Left ventricle myocardium superior (tissue), 1 donor: ENCODE results near the gene HAUS2. TPM values are rescaled to one million over a fixed set of nuclear protein-coding genes. Genes with fewer than 3 reads are reported as not detected.
"Not testable (repeated sequence)": the region's sequence is repeated elsewhere in the genome, so short reads cannot be mapped to it uniquely, and the experiment has no call there.

Source experiments
- ATAC-seq: fragments of 200-7000 bp; cut with Tn5 transposase; one replicate; pipeline ENCODE4 v1.9.1; 2020; ENCODE audit warnings: mild to moderate bottlenecking, moderate library complexity
- DNase-seq: peaks from one replicate; pipeline ENCODE4 v3.0.0-alpha.2; 2020
- intact Hi-C: fragments of 100-400 bp; cut with micrococcal nuclease; formaldehyde crosslinking; loops from one replicate; pipeline ENCODE4 v1.11.0; 2022
- total RNA-seq: library from RNA; stranded (reverse); fragmentation: NEBNext Ultra II Directional; extraction: Animal tissue kit (Norgen Biotek cat#: 25700); gene quantifications from one replicate; pipeline ENCODE4 v1.2.1, GENCODE V29; 2021
- donor health status: DM: no; HTN: yes; CAD: no; lungs with severe emphysema.

HAUS2 gene
- total RNA-seq, 1 donor from 2014 or later, result 12.2 TPM

DNA sequence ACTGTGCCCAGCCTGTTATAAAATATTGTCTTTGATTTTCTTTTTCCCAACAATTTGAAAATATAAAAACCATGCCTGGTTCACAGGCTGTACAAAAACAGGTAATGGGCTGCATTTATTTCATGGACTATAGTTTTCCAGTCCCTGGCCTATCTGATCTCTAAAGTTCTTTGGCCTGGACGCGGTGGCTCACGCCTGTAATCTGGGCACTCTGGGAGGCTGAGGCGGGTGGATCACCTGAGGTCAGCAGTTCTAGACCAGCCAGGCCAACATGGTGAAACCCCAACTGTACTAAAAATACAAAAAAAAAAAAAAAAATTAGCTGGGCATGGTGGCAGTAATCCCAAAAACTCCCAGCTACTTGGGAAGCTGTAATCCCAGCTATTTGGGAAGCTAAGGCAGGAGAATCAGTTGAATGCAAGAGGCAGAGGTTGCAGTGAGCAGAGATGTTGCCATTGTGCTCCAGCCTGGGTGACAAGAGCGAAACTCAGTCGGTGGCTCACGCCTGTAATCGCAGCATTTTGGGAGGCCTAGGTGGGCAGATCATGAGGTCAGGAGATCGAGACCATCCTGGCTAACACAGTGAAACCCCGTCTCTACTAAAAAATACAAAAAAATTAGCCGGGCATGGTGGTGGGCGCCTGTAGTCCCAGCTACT lies 8.0 kb downstream of the HAUS2 start:
- intact Hi-C loops, DNase-seq: not testable (repeated sequence)
- peak; percentile 33 for ATAC-seq

DNA sequence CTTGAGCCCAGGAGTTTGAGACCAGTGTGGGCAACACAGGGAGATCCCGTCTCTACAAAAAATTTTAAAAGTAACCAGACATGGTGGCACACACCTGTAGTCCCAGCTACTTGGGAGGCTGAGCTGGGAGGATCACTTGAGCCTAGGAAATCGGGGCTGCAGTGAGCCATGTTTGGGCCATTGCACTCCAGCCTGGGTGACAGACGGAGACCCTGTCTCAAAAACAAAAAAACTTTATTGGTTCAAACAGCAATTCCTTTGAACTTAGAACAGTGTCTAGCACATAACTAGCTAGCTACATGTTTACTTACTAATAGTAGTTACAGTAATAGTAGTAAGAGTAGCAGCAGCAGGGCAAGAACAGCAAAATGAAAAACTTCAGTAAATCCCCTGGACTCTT lies 10.1 kb downstream of the HAUS2 start:
- ATAC-seq, result no peak
- DNase-seq, result no peak
- intact Hi-C loops, result no loop called here

DNA sequence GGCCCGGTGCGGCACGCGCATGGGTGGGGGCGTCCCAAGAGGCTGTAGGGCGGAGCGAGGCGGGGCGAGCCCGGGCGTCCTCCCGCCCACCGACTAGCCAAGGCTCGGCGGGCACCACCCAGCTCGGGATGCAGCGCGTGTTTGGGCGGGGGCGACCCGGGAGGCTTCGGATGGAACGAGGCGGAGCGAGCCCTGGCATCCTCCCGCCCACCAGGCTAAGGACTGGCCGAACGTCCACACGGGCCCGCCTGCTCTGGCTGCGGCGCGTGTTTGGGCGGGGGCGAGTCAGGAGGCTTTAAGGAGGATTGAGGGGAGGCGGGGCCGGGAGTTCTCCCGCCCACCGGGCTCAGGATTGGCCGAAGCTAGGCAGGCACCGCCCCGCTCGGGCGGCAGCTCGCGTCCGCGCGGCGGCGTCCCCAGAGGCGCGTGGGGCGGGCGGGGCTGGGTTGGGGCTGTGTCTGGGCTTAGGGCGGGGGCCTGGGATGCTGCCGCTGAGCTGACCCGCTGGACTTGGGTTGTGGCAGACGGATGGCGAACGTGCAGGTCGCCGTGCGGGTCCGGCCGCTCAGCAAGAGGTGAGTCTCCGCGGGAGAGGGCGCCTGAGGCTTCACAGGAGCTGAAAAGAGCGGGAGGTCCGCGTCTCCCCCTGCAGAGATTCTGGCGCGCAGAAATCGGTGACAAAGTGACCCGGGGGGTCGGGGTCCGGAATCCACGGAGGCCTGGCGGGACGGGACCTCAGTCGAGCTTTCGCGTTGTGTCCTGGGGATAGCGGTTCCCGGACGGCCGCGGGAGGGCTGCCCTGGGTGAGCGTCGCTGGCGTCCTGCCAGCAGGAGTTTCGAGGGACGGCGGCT lies 26.8 kb downstream of the HAUS2 start, which contains the start of gene STARD9:
STARD9 (plus strand) TSS at position 419 of the 852 bp plus-strand sequence; CDS start at position 529, 110 bp downstream.
- intact Hi-C loops, result no loop called here
- peak; percentile 99 for DNase-seq
- peak; percentile 94 for ATAC-seq

DNA sequence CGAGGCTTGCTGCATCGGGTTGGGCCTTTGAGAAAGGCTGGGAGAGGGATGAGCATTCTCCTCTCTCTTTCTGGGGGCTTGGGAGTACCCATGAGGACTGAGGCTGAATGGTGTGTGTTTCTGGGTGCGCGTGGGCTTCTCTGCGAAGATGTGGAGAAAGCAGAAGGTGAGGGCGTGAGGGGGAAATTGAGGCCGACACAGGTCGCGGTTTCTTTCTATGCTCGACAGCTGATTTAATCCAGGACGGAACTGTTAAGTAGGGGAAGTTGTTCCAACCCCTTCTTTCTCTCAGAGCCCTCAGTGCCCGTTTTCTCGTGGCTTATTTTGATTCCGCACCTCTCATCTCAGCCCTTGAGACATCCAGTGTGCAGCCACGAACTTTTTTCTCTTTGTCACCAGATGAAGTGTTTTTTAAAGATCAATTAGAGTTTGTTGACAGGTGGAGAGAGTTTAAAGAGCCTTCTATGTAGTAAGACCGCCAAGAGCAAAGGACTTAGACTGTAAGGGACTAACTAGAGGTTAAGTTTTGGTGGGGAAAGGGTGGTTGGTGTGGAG lies 27.5 kb downstream of the HAUS2 start:
- intact Hi-C loops, result no loop called here
- ATAC-seq, result no peak
- no peak for DNase-seq

DNA sequence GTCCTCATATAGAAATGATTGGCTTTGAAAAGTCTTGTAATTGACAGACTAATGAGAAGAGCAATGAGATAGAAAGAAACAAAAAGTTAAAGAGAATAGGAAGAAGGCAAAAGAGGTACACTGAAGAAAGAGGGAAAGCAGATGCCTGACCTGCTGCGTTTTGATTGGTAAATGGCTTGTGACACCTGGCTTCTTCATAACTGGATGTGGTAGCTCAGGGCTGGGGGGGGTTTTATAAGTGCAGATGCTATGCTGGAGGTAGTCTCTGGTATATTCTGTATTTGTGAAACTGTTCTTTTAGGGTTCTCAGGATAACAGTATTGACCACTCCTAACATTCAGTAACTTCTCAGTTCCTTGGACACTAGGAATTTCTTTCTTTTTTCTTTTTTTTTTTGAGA lies 28.1 kb downstream of the HAUS2 start:
- DNase-seq, result no peak
- no peak for ATAC-seq
- intact Hi-C loops, result no loop called here

DNA sequence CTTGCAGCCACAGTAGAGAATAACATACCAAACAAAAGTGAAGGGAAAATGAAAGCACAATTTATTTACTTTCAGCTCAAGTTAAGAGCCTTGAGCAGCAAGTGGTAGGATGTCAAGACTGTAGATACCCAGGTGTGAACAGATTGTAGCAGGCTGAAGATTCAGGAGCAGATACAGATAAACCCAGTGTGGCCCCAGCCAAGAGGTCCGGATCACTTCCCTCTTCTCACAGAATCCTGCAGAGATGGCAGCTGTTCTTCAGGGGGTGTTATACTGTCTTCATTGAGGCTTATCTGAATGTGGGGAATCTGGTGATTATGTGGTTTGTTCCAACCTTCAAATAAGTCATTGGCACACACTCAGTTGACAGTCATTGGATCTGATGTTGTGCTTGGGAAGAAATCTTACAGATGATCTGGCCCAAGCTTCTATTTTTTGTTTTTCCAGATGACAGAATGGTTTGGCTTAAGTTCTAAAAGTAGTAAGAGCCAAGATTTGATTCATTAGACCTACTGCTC lies 28.9 kb downstream of the HAUS2 start:
- DNase-seq (no peak), ATAC-seq (no peak)
- intact Hi-C loops, result no loop called here

DNA sequence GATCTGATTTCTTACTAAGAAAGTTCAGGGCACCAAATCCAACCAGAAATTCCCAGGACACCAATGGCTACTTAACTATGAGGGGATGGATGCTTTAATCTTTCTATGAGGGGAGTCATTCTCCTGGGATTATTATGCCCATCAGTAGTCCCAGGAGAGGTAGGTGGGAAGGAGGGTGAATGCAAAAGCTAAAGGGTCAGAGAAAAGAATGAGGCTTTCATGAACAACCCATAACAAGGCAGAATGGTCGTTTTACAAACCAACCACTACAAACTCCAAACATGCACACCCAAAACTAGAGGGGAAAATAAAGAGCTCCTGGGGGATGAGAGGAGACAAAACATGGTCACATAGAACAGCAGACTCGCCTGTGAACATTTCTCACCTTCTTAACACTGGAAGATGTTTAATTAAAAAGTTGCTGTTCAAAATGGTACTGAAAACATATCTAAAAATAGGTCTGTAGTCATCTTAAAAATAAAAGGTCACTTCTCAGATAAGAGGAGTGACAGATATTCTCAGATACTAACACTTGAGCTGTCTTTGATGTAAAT lies 30.4 kb downstream of the HAUS2 start:
- DNase-seq (no peak), ATAC-seq (no peak)
- intact Hi-C loops, result no loop called here

DNA sequence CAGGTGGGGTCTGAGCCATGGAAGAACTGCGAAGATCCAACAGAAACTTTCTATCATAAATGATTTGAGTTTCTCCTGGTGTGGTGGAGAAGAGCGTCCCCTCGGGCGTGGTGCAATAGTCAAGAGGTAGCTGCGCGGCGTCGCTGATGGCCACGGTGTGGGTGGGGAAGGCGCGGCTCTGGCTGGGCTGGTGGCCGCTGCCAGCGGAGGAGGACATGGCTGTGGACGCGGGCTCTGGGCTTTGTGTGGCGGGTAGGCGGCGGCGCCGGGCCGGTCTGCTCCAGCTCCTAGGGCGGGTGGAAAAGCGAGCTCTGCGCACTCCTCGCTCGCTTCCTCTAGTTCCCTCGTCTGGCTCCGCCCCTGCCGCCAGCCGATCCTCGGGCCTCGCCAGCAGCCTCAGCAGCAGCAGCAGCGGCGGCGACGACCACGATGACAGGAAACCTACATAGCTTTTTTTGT lies 32.7 kb downstream of the HAUS2 start:
- intact Hi-C loops, result loop anchor here (10.0 kb wide), 1 partner anchor 74 kb away; no protein-coding TSS in a partner anchor
- peak; percentile 93 for ATAC-seq
- peak; percentile 94 for DNase-seq

DNA sequence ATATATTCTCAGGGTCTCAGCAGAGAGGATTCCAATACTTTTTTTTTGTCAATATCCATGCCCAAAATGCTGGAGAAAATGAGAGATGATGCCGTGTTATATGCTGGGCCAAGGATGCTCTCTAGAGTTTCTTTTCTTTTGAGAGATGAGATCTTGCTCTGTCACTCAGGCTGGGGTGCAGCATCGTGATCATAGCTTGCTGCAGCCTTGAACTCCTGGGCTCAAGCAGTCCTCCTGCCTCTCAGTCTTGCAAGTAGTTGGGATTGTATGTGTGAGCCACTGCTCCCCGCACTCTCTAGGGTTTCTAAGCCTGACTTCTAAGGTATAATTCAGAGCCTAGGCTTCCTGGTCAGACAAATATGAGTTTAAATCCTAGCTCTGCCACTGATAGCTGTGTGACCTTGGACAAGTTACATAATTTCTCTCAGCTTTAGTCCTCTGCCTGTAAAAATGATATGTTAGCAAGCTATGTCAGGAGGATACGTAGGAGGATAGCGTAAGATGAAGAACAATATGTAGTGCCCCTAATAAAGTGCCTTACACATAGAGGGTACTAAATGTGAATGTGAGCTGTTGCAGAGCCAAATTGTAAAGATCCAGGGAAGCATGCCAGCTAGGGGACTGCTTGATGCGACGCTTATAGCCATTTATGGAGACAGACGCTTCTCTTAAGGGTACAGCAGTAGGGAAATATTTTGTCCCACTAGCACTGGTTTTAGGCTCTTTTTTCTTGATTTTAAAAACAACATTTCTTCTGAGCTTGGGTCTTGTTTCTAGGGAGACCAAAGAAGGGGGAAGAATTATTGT lies 34.1 kb downstream of the HAUS2 start:
- peak; percentile 11 for ATAC-seq
- DNase-seq, result no peak
- intact Hi-C loops, result loop anchor here (10.0 kb wide), 1 partner anchor 72 kb away; no protein-coding TSS in a partner anchor

DNA sequence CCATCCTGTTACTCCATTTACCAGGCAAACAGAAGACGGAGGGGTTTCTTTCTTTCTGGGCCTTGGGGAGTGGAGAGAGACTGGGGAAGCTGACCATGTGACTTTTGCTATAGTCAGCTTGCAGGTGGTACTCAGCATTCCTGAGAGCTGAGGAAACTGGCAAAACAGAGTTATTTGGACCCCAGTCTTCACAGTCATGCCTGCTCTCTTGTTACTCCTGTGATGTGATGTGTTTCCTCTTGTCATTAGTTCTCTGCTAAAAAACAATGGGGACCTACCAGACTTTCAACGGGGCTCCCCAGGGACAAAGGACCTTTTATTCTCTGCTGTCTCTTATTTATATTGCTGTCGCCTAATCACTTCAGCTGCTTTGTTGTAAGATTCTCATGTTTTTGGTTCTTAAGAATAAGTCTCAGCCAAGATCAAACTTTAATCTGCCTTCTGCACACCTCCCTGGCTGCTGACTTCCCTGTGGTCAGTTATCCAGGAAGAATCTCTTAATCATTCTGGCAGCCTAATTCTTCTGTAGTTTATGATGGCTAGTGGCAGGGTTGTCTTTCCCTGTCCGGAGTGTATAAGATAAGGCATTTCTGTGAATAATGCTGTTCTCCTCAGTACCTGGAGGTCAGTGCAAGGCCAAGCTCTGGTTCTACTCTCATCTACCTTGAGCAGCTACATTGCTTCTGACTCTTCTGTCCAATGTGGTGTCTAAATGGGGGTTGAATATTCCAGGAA lies 35.6 kb downstream of the HAUS2 start:
- intact Hi-C loops, result loop anchor here (10.0 kb wide), 1 partner anchor 71 kb away; no protein-coding TSS in a partner anchor
- no peak for DNase-seq
- ATAC-seq, result no peak

DNA sequence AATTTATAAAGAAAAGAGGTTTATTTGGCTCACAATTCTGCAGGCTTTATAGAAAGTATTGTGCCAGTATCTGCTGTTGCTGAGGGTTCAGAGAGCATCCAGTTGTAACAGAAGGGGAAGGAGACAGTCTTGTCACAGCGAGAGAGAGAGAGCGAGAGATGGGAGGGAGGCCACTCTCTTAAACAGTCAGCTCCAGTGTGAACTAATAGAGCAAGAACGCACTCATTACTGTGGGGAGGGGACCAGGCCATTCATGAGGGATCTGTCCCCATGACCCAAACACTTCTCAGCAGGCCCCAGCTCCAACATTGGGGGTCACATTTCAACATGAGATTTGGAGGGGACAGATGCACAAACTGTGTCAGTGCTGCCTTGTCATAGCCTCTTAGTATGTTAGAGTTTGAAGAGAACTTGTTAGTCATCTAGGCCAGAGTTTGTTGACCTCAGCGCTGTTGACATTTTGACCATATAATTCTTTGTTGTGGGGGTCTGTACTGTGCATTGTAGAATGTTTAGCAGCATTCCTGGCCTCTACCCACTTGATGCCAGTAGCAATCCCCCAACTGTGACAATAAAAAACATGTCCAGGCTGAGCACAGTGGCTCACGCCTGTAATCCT lies 42.1 kb downstream of the HAUS2 start:
- ATAC-seq (no peak), DNase-seq (no peak)
- intact Hi-C loops, result no loop called here

DNA sequence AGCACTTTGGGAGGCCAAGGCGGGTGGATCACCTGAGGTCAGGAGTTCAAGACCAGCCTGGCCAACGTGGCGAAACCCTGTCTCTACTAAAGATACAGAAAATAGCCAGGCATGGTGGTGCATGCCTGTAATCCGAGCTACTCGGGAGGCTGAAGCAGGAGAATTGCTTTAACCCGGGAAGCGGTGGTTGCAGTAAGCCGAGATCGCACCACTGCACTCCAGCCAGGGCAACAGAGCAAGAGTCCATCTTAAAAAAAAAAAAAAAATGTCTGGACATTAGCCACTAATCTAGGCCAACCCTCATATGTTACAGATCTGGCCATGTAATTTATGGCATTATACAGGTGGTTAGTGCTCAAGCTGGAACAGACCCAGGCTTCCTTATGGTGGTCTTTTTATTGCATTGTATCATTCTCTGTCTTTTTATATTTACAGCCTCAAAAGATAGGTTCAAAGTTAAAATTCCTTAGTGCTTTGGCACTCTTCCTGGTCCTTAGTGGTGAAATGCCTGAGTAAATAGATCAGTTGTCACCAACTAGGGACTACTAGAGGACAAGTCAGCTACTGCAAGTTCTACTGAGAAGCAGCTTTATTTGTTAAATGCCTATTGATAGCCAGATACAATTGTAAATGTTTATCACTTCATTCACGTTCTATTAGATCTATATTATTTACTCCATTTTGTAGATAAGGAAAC lies 42.7 kb downstream of the HAUS2 start:
- peak; percentile 18 for ATAC-seq
- intact Hi-C loops, result no loop called here
- DNase-seq, result no peak

DNA sequence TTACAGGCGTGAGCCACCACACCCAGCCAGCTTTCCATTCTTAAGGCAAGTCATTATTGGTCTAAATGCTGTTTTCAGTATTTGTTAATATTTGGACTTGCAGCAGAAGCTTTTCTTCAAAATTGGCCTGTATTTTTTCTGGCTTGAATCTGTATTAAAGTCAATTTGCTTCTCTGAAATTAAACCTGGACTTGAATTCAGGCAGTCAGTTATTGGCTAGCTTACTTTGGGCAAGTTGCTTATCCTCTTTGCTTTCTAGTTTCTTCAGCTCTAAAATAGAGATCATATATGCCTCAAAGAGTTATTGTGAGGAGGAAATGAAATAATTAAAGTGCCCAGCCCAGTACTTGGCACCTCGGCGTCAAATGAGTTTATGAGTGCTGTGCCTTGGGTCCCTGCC lies 44.1 kb downstream of the HAUS2 start:
- intact Hi-C loops, result no loop called here
- peak; percentile 24 for ATAC-seq
- no peak for DNase-seq

DNA sequence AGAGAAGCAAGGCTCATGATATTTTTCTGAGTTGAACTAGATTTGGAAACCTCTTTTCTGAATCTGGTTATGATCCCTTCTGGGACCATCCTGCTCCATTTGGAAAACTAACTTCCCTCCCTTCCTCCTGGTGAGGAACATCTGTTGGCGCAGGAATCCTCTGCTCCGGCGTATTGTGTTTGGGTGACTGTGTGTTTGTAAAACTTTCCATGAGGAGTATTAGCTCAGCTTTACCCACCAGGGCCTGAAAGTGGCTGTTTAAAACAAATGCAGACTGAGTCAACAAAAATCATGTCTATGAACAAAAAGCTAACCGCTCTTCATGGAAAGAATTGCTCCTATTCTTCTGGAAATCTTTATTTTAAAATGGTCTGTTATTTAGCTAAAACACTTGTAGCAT lies 44.5 kb downstream of the HAUS2 start:
- DNase-seq (peak; percentile 55), ATAC-seq (peak; percentile 89)
- intact Hi-C loops, result no loop called here

DNA sequence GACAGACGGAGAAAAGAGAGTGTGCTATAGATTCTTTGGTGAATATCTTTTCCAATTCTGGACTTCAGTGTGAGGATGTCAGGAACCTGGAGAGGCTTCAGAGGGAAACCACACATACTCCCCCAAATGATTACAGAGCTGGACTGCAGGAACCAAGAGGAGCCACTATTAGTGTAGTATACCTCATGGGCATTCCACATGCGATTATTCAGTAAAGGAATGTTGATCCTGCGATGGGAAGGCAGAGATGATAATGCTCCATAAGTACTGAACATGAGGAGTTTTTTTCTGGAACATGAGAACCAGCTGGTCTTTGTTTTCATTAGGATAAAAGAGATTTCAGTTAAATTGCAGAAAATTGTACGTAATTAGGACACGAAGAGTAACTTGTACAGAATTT lies 45.5 kb downstream of the HAUS2 start:
- DNase-seq (no peak), ATAC-seq (no peak)
- intact Hi-C loops, result no loop called here

DNA sequence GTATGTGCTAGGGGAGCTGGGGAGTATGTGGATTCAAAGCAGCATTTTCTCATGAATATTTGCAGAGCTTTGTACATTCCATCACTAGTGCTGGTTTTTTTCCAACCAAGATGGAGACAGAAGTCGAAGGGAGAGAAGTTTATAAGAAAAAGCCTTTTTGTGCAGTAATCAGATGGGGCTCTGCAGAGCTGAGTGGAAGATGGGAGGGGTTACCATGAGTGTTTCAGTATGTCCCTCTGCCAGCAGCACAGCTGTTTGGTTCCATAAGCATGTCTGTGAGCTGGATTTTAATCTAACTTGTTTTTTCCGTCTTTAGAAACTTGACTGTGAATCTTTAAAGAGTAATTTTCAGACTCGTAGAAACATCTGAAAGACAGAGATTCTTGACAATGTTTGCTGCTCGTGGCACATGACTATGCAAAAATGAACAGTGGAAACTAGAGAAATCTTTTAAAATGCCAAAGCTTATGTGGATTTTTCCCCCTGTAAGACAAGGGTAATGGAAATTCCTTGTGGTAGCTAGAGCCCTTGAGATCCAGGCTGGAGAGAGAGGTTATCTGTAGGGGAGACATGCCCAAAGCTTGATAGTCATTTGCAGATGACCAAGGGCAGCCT lies 47.1 kb downstream of the HAUS2 start:
- DNase-seq, result peak; percentile 53
- peak; percentile 63 for ATAC-seq
- intact Hi-C loops, result no loop called here

DNA sequence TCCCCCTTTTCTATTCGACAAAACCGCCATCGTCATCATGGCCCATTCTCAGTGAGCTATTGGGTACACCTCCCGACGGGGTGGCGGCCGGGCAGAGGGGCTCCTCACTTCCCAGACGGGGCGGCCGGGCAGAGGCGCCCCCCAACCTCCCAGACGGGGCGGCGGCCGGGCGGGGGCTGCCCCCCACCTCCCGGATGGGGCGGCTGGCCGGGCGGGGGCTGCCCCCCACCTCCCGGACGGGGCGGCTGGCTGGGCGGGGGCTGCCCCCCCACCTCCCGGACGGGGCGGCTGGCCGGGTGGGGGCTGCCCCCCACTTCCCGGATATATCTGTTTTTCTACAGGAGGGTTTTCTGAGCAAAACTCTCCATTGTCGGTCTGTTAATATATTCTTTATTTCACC lies 52.7 kb downstream of the HAUS2 start:
- DNase-seq, intact Hi-C loops, ATAC-seq: not testable (repeated sequence)
